Coronary artery (tissue), 2 donors: ENCODE measurements around the gene UBALD2.
"Not testable (repeated sequence)": the region's sequence is repeated elsewhere in the genome, so short reads cannot be mapped to it uniquely, and the experiment has no call there.

Source experiments
- DNase-seq: peaks from one replicate; pipeline ENCODE4 v3.0.0-alpha.2; 2017; ENCODE audit warnings: low spot score
- H3K27ac ChIP-seq, 2 donors: fragments of 200-600 bp; sonication (generic); one replicate each; pipeline ENCODE4 v1.5.1; 2016 to 2019
- H3K4me3 ChIP-seq: fragments of 200-600 bp; sonication (generic); 2 replicates; pipeline ENCODE4 v1.5.1; 2016; ENCODE audit warnings: mild to moderate bottlenecking, moderate library complexity
- CTCF ChIP-seq: fragments of 200-600 bp; sonication (generic); IDR thresholded peaks from one replicate; pipeline ENCODE4 v1.5.1; 2019; ENCODE audit warnings: antibody characterized with exemption

UBALD2 gene

GRCh38 chr17:76292567-76292966 lies 27.4 kb downstream of the UBALD2 start:
- no peak overlapping the region for H3K27ac ChIP-seq
- DNase-seq: no peak
- H3K4me3 ChIP-seq: no peak overlapping the region
- TF ChIP-seq CTCF: no peak

GRCh38 chr17:76293106-76293505 lies 28.0 kb downstream of the UBALD2 start:
- H3K27ac ChIP-seq: no peak overlapping the region
- no peak for DNase-seq
- no peak overlapping the region for H3K4me3 ChIP-seq
- no peak for TF ChIP-seq CTCF

- no peak for TF ChIP-seq CTCF
- no peak for DNase-seq
- no peak overlapping the region for H3K4me3 ChIP-seq
- H3K27ac ChIP-seq: no peak overlapping the region
Observed at GRCh38 chr17:76296186-76296585, 31.0 kb downstream of the UBALD2 start.

GRCh38 chr17:76296889-76297288 lies 31.7 kb downstream of the UBALD2 start:
- H3K4me3 ChIP-seq: no peak overlapping the region
- no peak overlapping the region for H3K27ac ChIP-seq
- no peak for DNase-seq
- TF ChIP-seq CTCF: no peak

- no peak overlapping the region for H3K27ac ChIP-seq
- no peak overlapping the region for H3K4me3 ChIP-seq
- no peak for TF ChIP-seq CTCF
- DNase-seq: no peak
Observed at GRCh38 chr17:76297436-76297835, 32.3 kb downstream of the UBALD2 start.

GRCh38 chr17:76304226-76305134 lies 39.3 kb downstream of the UBALD2 start:
- no peak overlapping the region for H3K27ac ChIP-seq

GRCh38 chr17:76305135-76305454 lies 39.9 kb downstream of the UBALD2 start:
- not testable (repeated sequence) for DNase-seq, H3K27ac ChIP-seq

More at GRCh38 chr17:76304226-76305134, 39.3 kb downstream of the UBALD2 start:
- DNase-seq: no peak
- TF ChIP-seq CTCF: no peak
- no peak overlapping the region for H3K4me3 ChIP-seq

More at GRCh38 chr17:76305135-76305454, 39.9 kb downstream of the UBALD2 start:
- H3K4me3 ChIP-seq: not testable (repeated sequence)
